CD4-positive, CD25-positive, alpha-beta regulatory T cell (primary cell): ENCODE results near the gene CNTN5. TPM values are rescaled to one million over a fixed set of nuclear protein-coding genes. Genes with fewer than 3 reads are reported as not detected.

Experiments
- ATAC-seq, 2 donors: fragments of 150-1000 bp; cut with Tn5 transposase; one replicate each; pipeline ENCODE4 v1.10.0; 2021; ENCODE audit warnings: low read depth in 2 of 2, moderate number of reproducible peaks in 2 of 2, moderate library complexity in 1 of 2
- DNase-seq, 3 donors: peaks; one replicate each; pipeline versions ENCODE4 v3.0.0 to v3.0.0-alpha.2; 2012 to 2022; ENCODE audit warnings: mixed read lengths in 1 of 3
- H3K27ac ChIP-seq: one replicate; pipeline ENCODE4 v1.7.0; 2013; ENCODE audit warnings: mild to moderate bottlenecking, low read length; ENCODE audit not compliant: insufficient read depth, poor library complexity, severe bottlenecking
- H3K27me3 ChIP-seq: one replicate; pipeline ENCODE4 v1.7.0; 2013; ENCODE audit warnings: low read length; ENCODE audit not compliant: control insufficient read depth, insufficient read depth
- H3K36me3 ChIP-seq: one replicate; pipeline ENCODE4 v1.7.0; 2013; ENCODE audit warnings: mild to moderate bottlenecking, low read length, moderate library complexity; ENCODE audit not compliant: control insufficient read depth, insufficient read depth
- H3K4me1 ChIP-seq: 2 replicates; pipeline ENCODE4 v1.7.0; 2013; ENCODE audit warnings: mild to moderate bottlenecking, low read length; ENCODE audit not compliant: insufficient read depth, control insufficient read depth, poor library complexity, severe bottlenecking
- H3K4me3 ChIP-seq: one replicate; pipeline ENCODE4 v1.7.0; 2013; ENCODE audit warnings: low read depth, mild to moderate bottlenecking, low read length, moderate library complexity
- H3K9me3 ChIP-seq, 2 experiments: 1 replicate in 1 of 2; 2 replicates in 1 of 2; pipeline ENCODE4 v1.7.0; 2013; ENCODE audit warnings: low read length in 2 of 2, mild to moderate bottlenecking in 1 of 2, moderate library complexity in 1 of 2; ENCODE audit not compliant: control insufficient read depth in 2 of 2
- H3K27ac Mint-ChIP-seq, 3 donors: one replicate each; pipeline ENCODE4 v1.8.0; 2020 to 2022; ENCODE audit warnings: mild to moderate bottlenecking in 3 of 3, mixed read lengths in 3 of 3, moderate library complexity in 2 of 3
- H3K27me3 Mint-ChIP-seq: one replicate; pipeline ENCODE4 v1.8.0; 2022; ENCODE audit warnings: mild to moderate bottlenecking, mixed read lengths
- H3K36me3 Mint-ChIP-seq: one replicate; pipeline ENCODE4 v1.8.0; 2020; ENCODE audit warnings: mixed read lengths
- H3K4me1 Mint-ChIP-seq, 4 donors: one replicate each; pipeline ENCODE4 v1.8.0; 2020 to 2022; ENCODE audit warnings: mixed read lengths in 4 of 4, mild to moderate bottlenecking in 1 of 4
- H3K4me3 Mint-ChIP-seq, 4 donors: one replicate each; pipeline ENCODE4 v1.8.0; 2020 to 2022; ENCODE audit warnings: mild to moderate bottlenecking in 4 of 4, mixed read lengths in 4 of 4, moderate library complexity in 3 of 4
- H3K9me3 Mint-ChIP-seq, 7 donors: one replicate each; pipeline ENCODE4 v1.8.0; 2020 to 2022; ENCODE audit warnings: mixed read lengths in 7 of 7, mild to moderate bottlenecking in 3 of 7, moderate library complexity in 2 of 7
- polyA plus RNA-seq, 4 donors: library from polyadenylated mRNA; unstranded; fragments of 300-500 nt; fragmentation: Illumina TruSeq; gene quantifications; one replicate each; pipeline ENCODE4 v1.2.3, GENCODE V29; 2021
- total RNA-seq: library from RNA; stranded (reverse); gene quantifications from one replicate; pipeline ENCODE4 v1.2.3, GENCODE V29; 2022

Gene CNTN5
- total and polyA plus RNA-seq, 5 donors from 2014 or later = not detected

GRCh38 chr11:100190395-100190794 lies 1169.6 kb downstream of the CNTN5 start:
- Histone ChIP-seq H3K27ac (no peak overlapping the region), H3K27me3 (no peaks in the 10 kb centered on the region), H3K36me3 (no peaks in the 10 kb centered on the region), H3K9me3 (no peaks in the 10 kb centered on the region), H3K4me3 (no peak overlapping the region), H3K4me1 (no peaks in the 10 kb centered on the region)
- Mint-ChIP-seq H3K27ac (no peak overlapping the region), H3K27me3 (no peaks in the 10 kb centered on the region), H3K36me3 (no peaks in the 10 kb centered on the region), H3K4me3 (no peak overlapping the region), H3K9me3 (peaks cover 0 to 16% (median 6%) of the 10 kb centered on the region in 7 donors), H3K4me1 (no peaks in the 10 kb centered on the region)
- no peak for ATAC-seq
- no peak for DNase-seq

GRCh38 chr11:100192181-100192580 lies 1171.4 kb downstream of the CNTN5 start:
- Histone ChIP-seq H3K4me3 (no peak overlapping the region), H3K27ac (no peak overlapping the region), H3K9me3 (no peaks in the 10 kb centered on the region), H3K36me3 (no peaks in the 10 kb centered on the region), H3K4me1 (no peaks in the 10 kb centered on the region), H3K27me3 (no peaks in the 10 kb centered on the region)
- Mint-ChIP-seq H3K9me3 (peaks cover 2 to 16% (median 9%) of the 10 kb centered on the region in 7 donors), H3K36me3 (no peaks in the 10 kb centered on the region), H3K27me3 (no peaks in the 10 kb centered on the region), H3K27ac (no peak overlapping the region), H3K4me3 (no peak overlapping the region), H3K4me1 (no peaks in the 10 kb centered on the region)
- ATAC-seq = no peak
- DNase-seq = no peak

GRCh38 chr11:100203789-100204188 lies 1183.0 kb downstream of the CNTN5 start:
- Mint-ChIP-seq H3K27ac (no peak overlapping the region), H3K27me3 (no peaks in the 10 kb centered on the region), H3K4me3 (no peak overlapping the region), H3K9me3 (peaks cover 0 to 19% (median 7%) of the 10 kb centered on the region in 7 donors), H3K36me3 (no peaks in the 10 kb centered on the region), H3K4me1 (no peaks in the 10 kb centered on the region)
- Histone ChIP-seq H3K27me3 (no peaks in the 10 kb centered on the region), H3K4me3 (no peak overlapping the region), H3K27ac (no peak overlapping the region), H3K36me3 (no peaks in the 10 kb centered on the region), H3K4me1 (no peaks in the 10 kb centered on the region), H3K9me3 (peaks cover 0 to 5% of the 10 kb centered on the region in 2 experiments)
- ATAC-seq (no peak), DNase-seq (no peak)

GRCh38 chr11:100205926-100206325 lies 1185.2 kb downstream of the CNTN5 start:
- Histone ChIP-seq H3K4me1 (no peaks in the 10 kb centered on the region), H3K36me3 (no peaks in the 10 kb centered on the region), H3K27me3 (no peaks in the 10 kb centered on the region), H3K9me3 (peaks cover 0 to 6% of the 10 kb centered on the region in 2 experiments), H3K4me3 (no peak overlapping the region), H3K27ac (no peak overlapping the region)
- Mint-ChIP-seq H3K27ac (no peak overlapping the region), H3K9me3 (peaks cover 0 to 20% (median 3%) of the 10 kb centered on the region in 7 donors), H3K4me3 (no peak overlapping the region), H3K4me1 (no peaks in the 10 kb centered on the region), H3K27me3 (no peaks in the 10 kb centered on the region), H3K36me3 (no peaks in the 10 kb centered on the region)
- ATAC-seq = no peak
- no peak for DNase-seq

- no peaks in the 10 kb centered on the region for H3K4me1 ChIP-seq
- H3K27me3 ChIP-seq = no peaks in the 10 kb centered on the region
- Mint-ChIP-seq H3K9me3 (peaks cover 0 to 14% (median 3%) of the 10 kb centered on the region in 7 donors), H3K36me3 (no peaks in the 10 kb centered on the region), H3K27me3 (no peaks in the 10 kb centered on the region), H3K27ac (no peak overlapping the region), H3K4me3 (no peak overlapping the region), H3K4me1 (no peaks in the 10 kb centered on the region)
- H3K27ac ChIP-seq = no peak overlapping the region
- no peak overlapping the region for H3K4me3 ChIP-seq
- H3K9me3 ChIP-seq = peaks cover 2 to 6% of the 10 kb centered on the region in 2 experiments
- DNase-seq (no peak), ATAC-seq (no peak)
- H3K36me3 ChIP-seq = no peaks in the 10 kb centered on the region
Observed at GRCh38 chr11:100208207-100208606, 1187.5 kb downstream of the CNTN5 start.

- Mint-ChIP-seq H3K4me1 (no peaks in the 10 kb centered on the region), H3K27me3 (no peaks in the 10 kb centered on the region), H3K36me3 (no peaks in the 10 kb centered on the region), H3K27ac (no peak overlapping the region), H3K9me3 (peaks cover 0 to 17% (median 5%) of the 10 kb centered on the region in 7 donors), H3K4me3 (no peak overlapping the region)
- H3K4me3 ChIP-seq = no peak overlapping the region
- H3K9me3 ChIP-seq = peaks cover 0 to 4% of the 10 kb centered on the region in 2 experiments
- H3K36me3 ChIP-seq = no peaks in the 10 kb centered on the region
- no peaks in the 10 kb centered on the region for H3K4me1 ChIP-seq
- DNase-seq (no peak), ATAC-seq (no peak)
- no peaks in the 10 kb centered on the region for H3K27me3 ChIP-seq
- no peak overlapping the region for H3K27ac ChIP-seq
Observed at GRCh38 chr11:100214791-100215190, 1194.0 kb downstream of the CNTN5 start.

- ATAC-seq = no peak
Observed at GRCh38 chr11:100220801-100221200, 1200.1 kb downstream of the CNTN5 start.

GRCh38 chr11:100221791-100222190 lies 1201.0 kb downstream of the CNTN5 start:
- Mint-ChIP-seq H3K27me3 (no peaks in the 10 kb centered on the region), H3K4me1 (no peaks in the 10 kb centered on the region)

More at GRCh38 chr11:100220801-100221200, 1200.1 kb downstream of the CNTN5 start:
- no peaks in the 10 kb centered on the region for H3K27me3 ChIP-seq
- H3K4me1 Mint-ChIP-seq = no peaks in the 10 kb centered on the region
- no peaks in the 10 kb centered on the region for H3K9me3 ChIP-seq
- no peaks in the 10 kb centered on the region for H3K36me3 Mint-ChIP-seq
- H3K4me3 ChIP-seq = no peak overlapping the region
- peaks cover 0 to 15% (median 7%) of the 10 kb centered on the region in 7 donors for H3K9me3 Mint-ChIP-seq
- no peaks in the 10 kb centered on the region for H3K36me3 ChIP-seq
- no peak overlapping the region for H3K27ac ChIP-seq
- H3K27ac Mint-ChIP-seq = no peak overlapping the region
- H3K27me3 Mint-ChIP-seq = no peaks in the 10 kb centered on the region
- no peak overlapping the region for H3K4me3 Mint-ChIP-seq
- H3K4me1 ChIP-seq = no peaks in the 10 kb centered on the region
- DNase-seq = no peak

More at GRCh38 chr11:100221791-100222190, 1201.0 kb downstream of the CNTN5 start:
- H3K27me3 ChIP-seq = no peaks in the 10 kb centered on the region
- Mint-ChIP-seq H3K4me3 (no peak overlapping the region), H3K27ac (no peak overlapping the region), H3K9me3 (peaks cover 0 to 15% (median 7%) of the 10 kb centered on the region in 7 donors), H3K36me3 (no peaks in the 10 kb centered on the region)
- no peaks in the 10 kb centered on the region for H3K4me1 ChIP-seq
- no peaks in the 10 kb centered on the region for H3K36me3 ChIP-seq
- no peak overlapping the region for H3K27ac ChIP-seq
- H3K9me3 ChIP-seq = no peaks in the 10 kb centered on the region
- DNase-seq (no peak), ATAC-seq (no peak)
- no peak overlapping the region for H3K4me3 ChIP-seq
